ENCODE measurements around the gene CANT1.

DNA sequence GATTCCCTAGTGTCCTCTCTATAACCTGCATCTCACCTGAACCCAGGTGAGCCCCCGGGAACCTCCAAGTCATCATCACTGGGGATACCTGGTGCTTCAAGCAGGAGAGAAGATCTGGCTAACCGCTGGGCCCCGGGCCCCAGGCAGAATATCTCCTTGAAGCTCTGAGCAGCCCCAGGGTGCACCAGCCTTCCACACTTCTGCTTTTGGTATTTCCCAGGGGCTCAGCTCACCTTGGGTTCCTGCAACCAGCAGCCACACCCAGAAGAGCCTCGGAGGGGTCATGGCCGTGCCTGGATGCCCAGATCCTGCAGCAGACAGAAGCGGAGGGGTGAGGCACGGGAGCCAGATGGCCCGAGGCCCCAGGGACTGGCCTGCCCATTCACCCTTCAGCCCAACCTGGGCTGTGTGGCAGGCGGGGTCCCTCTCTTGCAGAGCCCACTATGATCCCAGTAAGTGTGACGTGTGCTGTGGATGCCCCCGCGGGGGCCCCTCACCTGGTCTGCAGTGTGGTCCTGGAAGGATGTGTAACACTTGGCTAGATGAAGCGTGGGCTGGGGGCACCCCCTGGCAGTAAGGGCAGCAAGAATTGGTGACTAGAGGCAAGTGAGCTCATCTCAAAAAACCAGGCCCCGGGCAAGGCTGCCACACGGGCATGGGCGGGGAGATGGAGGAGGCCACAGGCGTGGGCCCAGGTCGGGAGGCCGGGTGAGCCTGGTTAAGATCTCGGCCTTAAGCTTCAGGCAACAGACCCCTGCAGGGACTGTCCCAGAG, 32.5 kb downstream of the CANT1 start:
- TF ChIP-seq, protein P1, sequence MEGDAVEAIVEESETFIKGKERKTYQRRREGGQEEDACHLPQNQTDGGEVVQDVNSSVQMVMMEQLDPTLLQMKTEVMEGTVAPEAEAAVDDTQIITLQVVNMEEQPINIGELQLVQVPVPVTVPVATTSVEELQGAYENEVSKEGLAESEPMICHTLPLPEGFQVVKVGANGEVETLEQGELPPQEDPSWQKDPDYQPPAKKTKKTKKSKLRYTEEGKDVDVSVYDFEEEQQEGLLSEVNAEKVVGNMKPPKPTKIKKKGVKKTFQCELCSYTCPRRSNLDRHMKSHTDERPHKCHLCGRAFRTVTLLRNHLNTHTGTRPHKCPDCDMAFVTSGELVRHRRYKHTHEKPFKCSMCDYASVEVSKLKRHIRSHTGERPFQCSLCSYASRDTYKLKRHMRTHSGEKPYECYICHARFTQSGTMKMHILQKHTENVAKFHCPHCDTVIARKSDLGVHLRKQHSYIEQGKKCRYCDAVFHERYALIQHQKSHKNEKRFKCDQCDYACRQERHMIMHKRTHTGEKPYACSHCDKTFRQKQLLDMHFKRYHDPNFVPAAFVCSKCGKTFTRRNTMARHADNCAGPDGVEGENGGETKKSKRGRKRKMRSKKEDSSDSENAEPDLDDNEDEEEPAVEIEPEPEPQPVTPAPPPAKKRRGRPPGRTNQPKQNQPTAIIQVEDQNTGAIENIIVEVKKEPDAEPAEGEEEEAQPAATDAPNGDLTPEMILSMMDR (IDR thresholded peaks at IDR 0.05), result no peak
- no peak for TF ChIP-seq ZFX (IDR thresholded peaks at IDR 0.05; ENCODE audit: borderline replicate concordance)

Measured in 22Rv1 (cell line).